Spleen (tissue), 11 donors: Measurements from ENCODE around the gene PAX1. TPM values are rescaled to one million over a fixed set of nuclear protein-coding genes. Genes with fewer than 3 reads are reported as not detected.

Experiments
- DNase-seq: peaks from one replicate; pipeline ENCODE4 v3.0.0-alpha.2; 2020
- H3K27ac ChIP-seq, 8 donors: fragments of 200-600 bp; sonication (generic) in 7 of 8; 1 replicate in 4 of 8; 2 replicates in 4 of 8; pipeline versions ENCODE4 v1.5.0 to v1.8.0; 2016 to 2021; ENCODE audit warnings: inconsistent platforms in 4 of 8, mild to moderate bottlenecking in 4 of 8, moderate library complexity in 1 of 8
- H3K27me3 ChIP-seq, 7 donors: fragments of 200-600 bp; sonication (generic) in 6 of 7; replicated peaks in 1 of 7; 1 replicate in 4 of 7; 2 replicates in 3 of 7; pipeline versions ENCODE4 v1.5.0 to v1.8.0; 2016 to 2021; ENCODE audit warnings: inconsistent platforms in 3 of 7, mild to moderate bottlenecking in 1 of 7
- H3K36me3 ChIP-seq, 6 donors: fragments of 200-600 bp; sonication (generic) in 5 of 6; 1 replicate in 4 of 6; 2 replicates in 2 of 6; pipeline versions ENCODE4 v1.5.0 to v1.8.0; 2016 to 2021; ENCODE audit warnings: inconsistent platforms in 2 of 6
- H3K4me1 ChIP-seq, 6 donors: fragments of 200-600 bp; sonication (generic) in 5 of 6; 1 replicate in 3 of 6; 2 replicates in 3 of 6; pipeline versions ENCODE4 v1.5.0 to v1.8.0; 2016 to 2021; ENCODE audit warnings: inconsistent platforms in 3 of 6
- H3K4me3 ChIP-seq, 8 donors: fragments of 200-600 bp; sonication (generic) in 7 of 8; 1 replicate in 4 of 8; 2 replicates in 4 of 8; pipeline versions ENCODE4 v1.5.0 to v1.8.0; 2016 to 2021; ENCODE audit warnings: inconsistent platforms in 4 of 8, mild to moderate bottlenecking in 4 of 8, moderate library complexity in 2 of 8
- H3K9me3 ChIP-seq, 8 donors: fragments of 200-600 bp; sonication (generic) in 7 of 8; 1 replicate in 4 of 8; 2 replicates in 4 of 8; pipeline versions ENCODE4 v1.5.0 to v1.8.0; 2016 to 2021; ENCODE audit warnings: inconsistent platforms in 4 of 8
- POLR2A ChIP-seq, 3 donors: fragments of 450-650 bp; IDR thresholded peaks; one replicate each; pipeline ENCODE4 v1.5.1; 2017; ENCODE audit warnings: antibody characterized with exemption in 3 of 3, mild to moderate bottlenecking in 1 of 3
- POLR2AphosphoS5 ChIP-seq, 3 donors: sonication (generic); formaldehyde crosslinking; IDR thresholded peaks; one replicate each; pipeline ENCODE4 v1.5.1; 2017; ENCODE audit warnings: antibody characterized with exemption in 3 of 3
- WGBS, 5 donors: extraction: QIAGEN DNeasy Blood & Tissue Kit in 3 of 5; methylation state at CpG; one replicate each; pipeline versions ENCODE4 v1.1.5 to v1.1.7; 2013 to 2018; 5-methylcytosine and 5-hydroxymethylcytosine counted together
- intact Hi-C: fragments of 100-400 bp; cut with DNase I; formaldehyde crosslinking; loops from one replicate; pipeline ENCODE4 v1.15.0; 2023; ENCODE audit warnings: low total_unique reads
- polyA plus RNA-seq, 3 donors: library from polyadenylated mRNA; stranded (reverse); fragments of 200-250 nt; gene quantifications; one replicate each; pipeline ENCODE4 v1.2.1, GENCODE V29; 2013
- total RNA-seq, 7 donors: library from RNA; depleted of rRNA in 3 of 7; stranded (reverse); fragments of >200 nt in 3 of 7; fragmentation: NEBNext Ultra II Directional in 4 of 7; extraction: Animal tissue kit (Norgen Biotek cat#: 25700) in 4 of 7; gene quantifications; one replicate each; pipeline versions ENCODE4 v1.1.0 to v1.2.1, GENCODE V29; 2016 to 2021
- TF ChIP-seq, protein P1 (sequence below), 11 experiments: fragments of 200-600 bp in 7 of 11; fragments of 450-650 bp in 4 of 11; sonication (generic) in 4 of 11; IDR thresholded peaks in 8 of 11; conservative IDR thresholded peaks in 3 of 11; 1 replicate in 7 of 11; 2 replicates in 4 of 11; pipeline versions ENCODE4 v1.4.0 to v1.8.0; 2016 to 2021; ENCODE audit warnings: antibody characterized with exemption in 11 of 11, inconsistent platforms in 4 of 11, mild to moderate bottlenecking in 1 of 11
- donor health status: healthy with polysubstance abuse.
- donor health status: DM: no; HTN: no; CAD: no; lungs with moderate emphysema.
- donor health status: DM: no; HTN: no; CAD: no.
- donor health status: Bipolar disorder and iron deficiency.
- donor health status: healthy.
- donor health status: DM: no; HTN: no; CAD: no.
- donor health status: DM: yes; HTN: yes; CAD: no.

PAX1 gene
- total and polyA plus RNA-seq, 10 donors, result not detected

GRCh38 chr20:21713901-21714296 is 8.4 kb downstream of the PAX1 start:
- WGBS, 5 donors, result 3 to 13% (median 6%) methylated on average over 3 to 26 of the region's 26 CpGs
- no peak for DNase-seq
- TF ChIP-seq, protein P1, sequence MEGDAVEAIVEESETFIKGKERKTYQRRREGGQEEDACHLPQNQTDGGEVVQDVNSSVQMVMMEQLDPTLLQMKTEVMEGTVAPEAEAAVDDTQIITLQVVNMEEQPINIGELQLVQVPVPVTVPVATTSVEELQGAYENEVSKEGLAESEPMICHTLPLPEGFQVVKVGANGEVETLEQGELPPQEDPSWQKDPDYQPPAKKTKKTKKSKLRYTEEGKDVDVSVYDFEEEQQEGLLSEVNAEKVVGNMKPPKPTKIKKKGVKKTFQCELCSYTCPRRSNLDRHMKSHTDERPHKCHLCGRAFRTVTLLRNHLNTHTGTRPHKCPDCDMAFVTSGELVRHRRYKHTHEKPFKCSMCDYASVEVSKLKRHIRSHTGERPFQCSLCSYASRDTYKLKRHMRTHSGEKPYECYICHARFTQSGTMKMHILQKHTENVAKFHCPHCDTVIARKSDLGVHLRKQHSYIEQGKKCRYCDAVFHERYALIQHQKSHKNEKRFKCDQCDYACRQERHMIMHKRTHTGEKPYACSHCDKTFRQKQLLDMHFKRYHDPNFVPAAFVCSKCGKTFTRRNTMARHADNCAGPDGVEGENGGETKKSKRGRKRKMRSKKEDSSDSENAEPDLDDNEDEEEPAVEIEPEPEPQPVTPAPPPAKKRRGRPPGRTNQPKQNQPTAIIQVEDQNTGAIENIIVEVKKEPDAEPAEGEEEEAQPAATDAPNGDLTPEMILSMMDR (IDR thresholded peaks at IDR 0.05 in 8 of 11, conservative IDR thresholded peaks at IDR 0.05 in 3 of 11), result no peak
- TF ChIP-seq POLR2A (IDR thresholded peaks at IDR 0.05) (no peak), POLR2AphosphoS5 (IDR thresholded peaks at IDR 0.05) (no peak)
- Histone ChIP-seq H3K27ac (no peak overlapping the region), H3K4me3 (no peak overlapping the region), H3K36me3 (no peaks in the 10 kb centered on the region), H3K27me3 (peaks cover 4 to 100% (median 71%) of the 10 kb centered on the region in 7 donors), H3K4me1 (peaks cover 0 to 12% (median 0%) of the 10 kb centered on the region in 6 donors), H3K9me3 (no peaks in the 10 kb centered on the region)
- intact Hi-C loops, result loop anchor here (10.0 kb wide), 1 partner anchor 591 kb away; no protein-coding TSS in a partner anchor

GRCh38 chr20:21714297-21715192 is 9.1 kb downstream of the PAX1 start:
- no peak for TF ChIP-seq POLR2A (IDR thresholded peaks at IDR 0.05)
- TF ChIP-seq POLR2AphosphoS5 (IDR thresholded peaks at IDR 0.05), result no peak
- TF ChIP-seq, protein P1 (IDR thresholded peaks at IDR 0.05 in 8 of 11, conservative IDR thresholded peaks at IDR 0.05 in 3 of 11), result no peak
- 4 to 7% (median 5%) methylated on average over 17 to 54 of the region's 54 CpGs for WGBS, 5 donors
- Histone ChIP-seq H3K27ac (no peak overlapping the region), H3K4me1 (peaks cover 0 to 12% (median 0%) of the 10 kb centered on the region in 6 donors), H3K27me3 (peaks cover 4 to 98% (median 65%) of the 10 kb centered on the region in 7 donors), H3K4me3 (no peak overlapping the region), H3K9me3 (no peaks in the 10 kb centered on the region), H3K36me3 (no peaks in the 10 kb centered on the region)
- DNase-seq, result no peak
- intact Hi-C loops, result loop anchor here (10.0 kb wide), 1 partner anchor 590 kb away; no protein-coding TSS in a partner anchor

GRCh38 chr20:21715193-21715881 is 9.9 kb downstream of the PAX1 start:
- H3K36me3 ChIP-seq, result no peaks in the 10 kb centered on the region
- no peak for TF ChIP-seq POLR2A (IDR thresholded peaks at IDR 0.05)
- no peak for TF ChIP-seq POLR2AphosphoS5 (IDR thresholded peaks at IDR 0.05)
- TF ChIP-seq, protein P1 (IDR thresholded peaks at IDR 0.05 in 8 of 11, conservative IDR thresholded peaks at IDR 0.05 in 3 of 11), result no peak
- no peak overlapping the region for H3K27ac ChIP-seq
- H3K4me1 ChIP-seq, result peaks cover 0 to 12% (median 0%) of the 10 kb centered on the region in 6 donors
- H3K4me3 ChIP-seq, result no peak overlapping the region
- H3K9me3 ChIP-seq, result no peaks in the 10 kb centered on the region
- intact Hi-C loops, result loop anchor here (10.0 kb wide), 1 partner anchor 589 kb away; no protein-coding TSS in a partner anchor
- no peak for DNase-seq
- 2 to 7% (median 3%) methylated on average over 9 to 10 of the region's 10 CpGs for WGBS, 5 donors
- H3K27me3 ChIP-seq, result peaks cover 4 to 90% (median 63%) of the 10 kb centered on the region in 7 donors
